Measurements from ENCODE around the gene COX7A2L. TPM values are rescaled to one million over a fixed set of nuclear protein-coding genes. Genes with fewer than 3 reads are reported as not detected.

COX7A2L gene
- total and polyA plus RNA-seq, 9 of the 15 experiments (the other 6 are each of a cell fraction or from before 2014, with no cell fraction given): 118 to 481 (median 163) TPM

DNA sequence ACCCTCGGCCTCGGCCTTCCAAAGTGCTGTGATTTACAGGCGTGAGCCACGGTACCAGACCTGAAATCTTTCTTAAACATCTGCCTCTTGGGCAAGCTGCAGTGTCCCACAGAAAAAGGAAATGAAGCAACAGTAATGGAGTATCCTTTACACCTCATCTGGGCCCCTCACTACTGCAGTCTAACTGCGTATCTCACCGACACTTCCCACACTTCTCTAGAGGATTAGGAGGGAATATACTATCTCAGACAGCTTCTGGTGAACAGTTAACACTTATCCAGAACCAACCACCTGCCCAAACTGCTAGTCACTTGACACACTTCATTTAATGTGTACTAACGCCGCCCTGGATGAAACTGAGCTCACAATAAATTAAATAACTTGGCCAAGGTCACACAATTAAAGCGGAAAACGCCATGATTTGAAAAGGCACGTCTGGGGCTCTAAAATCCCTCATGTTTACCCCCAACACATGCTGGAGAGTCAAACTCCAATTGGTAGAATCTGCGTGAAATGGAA is 993 bp downstream of the COX7A2L start (continued):
- TF ChIP-seq HDAC2 (IDR thresholded peaks at IDR 0.05): peak; percentile 80; the same call in 1 of the 2 replicates
- TF ChIP-seq ZNF224 (CRISPR knock-in tag; IDR thresholded peaks at IDR 0.05): no peak
- TF ChIP-seq NR2C1 (IDR thresholded peaks at IDR 0.05): no peak
- TF ChIP-seq NR2C1 (tag; IDR thresholded peaks at IDR 0.05): no peak
- peak; percentile 42 for TF ChIP-seq TAF1 (IDR thresholded peaks at IDR 0.05; ENCODE audit: control insufficient read depth, extremely low read depth, insufficient read depth, low read length, severe bottlenecking)
- TF ChIP-seq HMBOX1 (IDR thresholded peaks at IDR 0.05): peak; percentile 99

- no peaks in the 10 kb centered on the region; a peak in 1 of 5 replicates for H3K27me3 ChIP-seq (ENCODE audit: control insufficient read depth in 2 of 2, insufficient read depth in 2 of 2, low read length in 2 of 2)
- intact Hi-C loops (cut with micrococcal nuclease) (no loop called here), in situ Hi-C loops (cut with MboI) (no loop called here)
- BruUV-seq (replicated peaks): no TSS peak
- peaks cover 19% of the 10 kb centered on the region for H4K20me1 ChIP-seq (replicated peaks; ENCODE audit: control insufficient read depth, insufficient read depth, low read length)
- no peaks in the 10 kb centered on the region for H3K9me3 ChIP-seq (replicated peaks; ENCODE audit: control insufficient read depth, insufficient read depth, low read depth, low read length)
- H3K4me1 ChIP-seq (replicated peaks in 1 of 2; ENCODE audit: control insufficient read depth in 2 of 2, insufficient read depth in 2 of 2, low read length in 2 of 2): peaks cover 13 to 37% of the 10 kb centered on the region in 2 experiments; a peak in 4 of 5 replicates
- ChIA-PET CTCF (ENCODE audit: low intra/inter-chr PET ratio) (interaction anchor here (0.6 kb wide), 1 partner anchor 262 kb away, joined by 3 read pairs; no protein-coding TSS in a partner anchor), POLR2A (interaction anchor here (0.6 to 1.5 kb wide), 2 partner anchors 14 to 196 kb away, joined by 3 to 9 read pairs; no protein-coding TSS in a partner anchor)
- H3K27ac ChIP-seq (ENCODE audit: extremely low read depth, low read depth, low read length): peak overlapping the region; percentile 97
- DNase-seq (ENCODE audit: extremely low read depth in 1 of 4, low spot score in 3 of 4) (no peak), FAIRE-seq (no peak), ATAC-seq (peak; percentile 23; the same call in 2 of the 3 replicates)
- H3K36me3 ChIP-seq (ENCODE audit: control insufficient read depth, insufficient read depth, low read length): peaks cover 17% of the 10 kb centered on the region
- under 1% methylated on average over 6 of the region's 6 CpGs for WGBS (ENCODE audit: insufficient coverage, low coverage, missing lambda C conversion rate)
- peaks cover 66% of the 10 kb centered on the region for H3K79me2 ChIP-seq (ENCODE audit: control insufficient read depth, insufficient read depth, low read length)
- peaks cover 3% of the 10 kb centered on the region for H3K9me1 ChIP-seq (ENCODE audit: control insufficient read depth, insufficient read depth, low read length)
- no peak overlapping the region; the same call in 1 of the 2 replicates for H2AFZ ChIP-seq (ENCODE audit: low read depth, low read length)
- H3K4me3 ChIP-seq: peak overlapping the region; percentile 99
- H3K9ac ChIP-seq (ENCODE audit: insufficient read depth in 1 of 2, low read depth in 2 of 2, low read length in 2 of 2): peak overlapping the region; percentile 56 to 96; a peak in 3 of 4 replicates
- peak overlapping the region; percentile 97 for H3K4me2 ChIP-seq (ENCODE audit: insufficient read depth, low read length)
- TF ChIP-seq POLR2H (tag; IDR thresholded peaks at IDR 0.05; ENCODE audit: low read depth): peak; percentile 72
- no peak for TF ChIP-seq ETV5 (CRISPR knock-in tag; IDR thresholded peaks at IDR 0.05; ENCODE audit: low read depth)
- TF ChIP-seq ATF7 (IDR thresholded peaks at IDR 0.05): peak; percentile 40; the same call in 1 of the 2 replicates
- TF ChIP-seq PCBP1 (IDR thresholded peaks at IDR 0.05; ENCODE audit: low read depth, low read length, poor library complexity, severe bottlenecking): no peak
- TF ChIP-seq, protein P1, sequence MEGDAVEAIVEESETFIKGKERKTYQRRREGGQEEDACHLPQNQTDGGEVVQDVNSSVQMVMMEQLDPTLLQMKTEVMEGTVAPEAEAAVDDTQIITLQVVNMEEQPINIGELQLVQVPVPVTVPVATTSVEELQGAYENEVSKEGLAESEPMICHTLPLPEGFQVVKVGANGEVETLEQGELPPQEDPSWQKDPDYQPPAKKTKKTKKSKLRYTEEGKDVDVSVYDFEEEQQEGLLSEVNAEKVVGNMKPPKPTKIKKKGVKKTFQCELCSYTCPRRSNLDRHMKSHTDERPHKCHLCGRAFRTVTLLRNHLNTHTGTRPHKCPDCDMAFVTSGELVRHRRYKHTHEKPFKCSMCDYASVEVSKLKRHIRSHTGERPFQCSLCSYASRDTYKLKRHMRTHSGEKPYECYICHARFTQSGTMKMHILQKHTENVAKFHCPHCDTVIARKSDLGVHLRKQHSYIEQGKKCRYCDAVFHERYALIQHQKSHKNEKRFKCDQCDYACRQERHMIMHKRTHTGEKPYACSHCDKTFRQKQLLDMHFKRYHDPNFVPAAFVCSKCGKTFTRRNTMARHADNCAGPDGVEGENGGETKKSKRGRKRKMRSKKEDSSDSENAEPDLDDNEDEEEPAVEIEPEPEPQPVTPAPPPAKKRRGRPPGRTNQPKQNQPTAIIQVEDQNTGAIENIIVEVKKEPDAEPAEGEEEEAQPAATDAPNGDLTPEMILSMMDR (IDR thresholded peaks at IDR 0.05 in 2 of 3, conservative IDR thresholded peaks at IDR 0.05 in 1 of 3; ENCODE audit: insufficient read depth in 2 of 3, low read depth in 1 of 3, low read length in 3 of 3): no peak
- TF ChIP-seq, protein P2, sequence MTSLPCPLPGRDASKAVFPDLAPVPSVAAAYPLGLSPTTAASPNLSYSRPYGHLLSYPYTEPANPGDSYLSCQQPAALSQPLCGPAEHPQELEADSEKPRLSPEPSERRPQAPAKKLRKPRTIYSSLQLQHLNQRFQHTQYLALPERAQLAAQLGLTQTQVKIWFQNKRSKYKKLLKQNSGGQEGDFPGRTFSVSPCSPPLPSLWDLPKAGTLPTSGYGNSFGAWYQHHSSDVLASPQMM (CRISPR knock-in tag; IDR thresholded peaks at IDR 0.05): no peak
- peak; percentile 48; the same call in 1 of the 2 replicates for TF ChIP-seq GABPB1 (CRISPR knock-in tag; IDR thresholded peaks at IDR 0.05)
- TF ChIP-seq, protein P3, sequence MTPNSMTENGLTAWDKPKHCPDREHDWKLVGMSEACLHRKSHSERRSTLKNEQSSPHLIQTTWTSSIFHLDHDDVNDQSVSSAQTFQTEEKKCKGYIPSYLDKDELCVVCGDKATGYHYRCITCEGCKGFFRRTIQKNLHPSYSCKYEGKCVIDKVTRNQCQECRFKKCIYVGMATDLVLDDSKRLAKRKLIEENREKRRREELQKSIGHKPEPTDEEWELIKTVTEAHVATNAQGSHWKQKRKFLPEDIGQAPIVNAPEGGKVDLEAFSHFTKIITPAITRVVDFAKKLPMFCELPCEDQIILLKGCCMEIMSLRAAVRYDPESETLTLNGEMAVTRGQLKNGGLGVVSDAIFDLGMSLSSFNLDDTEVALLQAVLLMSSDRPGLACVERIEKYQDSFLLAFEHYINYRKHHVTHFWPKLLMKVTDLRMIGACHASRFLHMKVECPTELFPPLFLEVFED (CRISPR knock-in tag; conservative IDR thresholded peaks at IDR 0.05): 0 out of 2 replicates have a peak, but pooled peaks have one; percentile 20
These were observed 1.6 kb downstream of the COX7A2L start for GRCh38 chr2:42359304-42359964.
